ENCODE measurements around the gene ANKRD13D. TPM values are rescaled to one million over a fixed set of nuclear protein-coding genes. Genes with fewer than 3 reads are reported as not detected.

ANKRD13D gene
- total RNA-seq, 2 donors from 2014 or later, result 66.6 to 101 TPM

DNA sequence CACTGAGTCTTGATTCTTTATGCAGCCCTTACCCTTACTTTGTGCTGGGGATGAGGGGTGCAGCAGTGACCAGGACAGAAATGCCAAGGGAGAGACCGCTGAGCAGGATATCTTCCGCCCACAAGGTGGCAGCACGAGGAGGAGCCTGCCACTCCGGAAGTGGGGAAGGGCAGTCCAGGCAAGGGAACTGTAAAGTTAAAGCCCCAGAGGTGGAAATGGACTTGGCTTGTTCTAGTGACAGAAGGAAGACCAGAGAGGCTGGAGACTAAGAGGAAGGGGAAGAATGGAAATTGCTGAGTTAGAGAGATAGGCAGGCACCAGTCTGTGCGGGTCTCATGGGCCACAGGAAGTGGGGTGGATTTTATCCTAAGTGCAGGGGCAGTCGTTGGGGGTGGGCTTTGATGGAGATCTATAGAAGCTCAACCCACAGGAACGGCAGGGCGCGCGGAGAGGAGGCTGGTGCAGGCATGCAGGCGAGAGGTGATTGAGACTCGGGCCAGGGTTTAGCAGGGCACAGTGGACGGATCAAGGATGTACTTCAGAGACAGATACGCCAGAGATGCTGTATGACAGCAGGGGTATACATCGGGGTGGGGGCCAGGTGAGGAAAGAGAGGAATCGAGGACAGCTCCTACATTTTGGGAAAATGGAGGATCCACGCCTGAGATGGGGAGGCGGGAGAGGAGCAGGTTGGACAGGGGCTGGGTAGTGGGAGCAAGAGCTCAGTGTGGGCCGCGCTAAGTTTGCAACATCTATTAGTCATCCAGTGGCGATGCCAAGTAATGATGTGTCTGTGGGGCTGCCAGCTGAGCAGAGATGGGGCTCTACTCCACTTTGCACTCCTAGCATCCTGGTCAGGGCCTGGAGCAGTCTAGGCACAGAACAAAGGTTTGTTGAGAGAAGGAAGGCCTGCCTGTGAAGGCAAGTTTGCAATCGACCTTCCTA lies 26.1 kb upstream of the ANKRD13D start:
- H3K4me3 ChIP-seq, result peak overlapping the region; percentile 9
- no peaks in the 10 kb centered on the region for H3K36me3 ChIP-seq
- DNase-seq (ENCODE audit: low spot score), result peak; percentile 40
- TF ChIP-seq, protein P1, sequence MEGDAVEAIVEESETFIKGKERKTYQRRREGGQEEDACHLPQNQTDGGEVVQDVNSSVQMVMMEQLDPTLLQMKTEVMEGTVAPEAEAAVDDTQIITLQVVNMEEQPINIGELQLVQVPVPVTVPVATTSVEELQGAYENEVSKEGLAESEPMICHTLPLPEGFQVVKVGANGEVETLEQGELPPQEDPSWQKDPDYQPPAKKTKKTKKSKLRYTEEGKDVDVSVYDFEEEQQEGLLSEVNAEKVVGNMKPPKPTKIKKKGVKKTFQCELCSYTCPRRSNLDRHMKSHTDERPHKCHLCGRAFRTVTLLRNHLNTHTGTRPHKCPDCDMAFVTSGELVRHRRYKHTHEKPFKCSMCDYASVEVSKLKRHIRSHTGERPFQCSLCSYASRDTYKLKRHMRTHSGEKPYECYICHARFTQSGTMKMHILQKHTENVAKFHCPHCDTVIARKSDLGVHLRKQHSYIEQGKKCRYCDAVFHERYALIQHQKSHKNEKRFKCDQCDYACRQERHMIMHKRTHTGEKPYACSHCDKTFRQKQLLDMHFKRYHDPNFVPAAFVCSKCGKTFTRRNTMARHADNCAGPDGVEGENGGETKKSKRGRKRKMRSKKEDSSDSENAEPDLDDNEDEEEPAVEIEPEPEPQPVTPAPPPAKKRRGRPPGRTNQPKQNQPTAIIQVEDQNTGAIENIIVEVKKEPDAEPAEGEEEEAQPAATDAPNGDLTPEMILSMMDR (IDR thresholded peaks at IDR 0.05), result peak; percentile 79
- peak overlapping the region in 1 of 2 donors; percentile 43 for H3K27ac ChIP-seq
- H3K9me3 ChIP-seq, result no peaks in the 10 kb centered on the region
- ATAC-seq (ENCODE audit: insufficient number of reproducible peaks, low FRiP score, low read depth), result peak; percentile 41
- peaks cover 13 to 47% of the 10 kb centered on the region in 2 donors for H3K4me1 ChIP-seq (ENCODE audit: control insufficient read depth in 1 of 2, low read depth in 2 of 2)
- no peaks in the 10 kb centered on the region for H3K27me3 ChIP-seq (replicated peaks; ENCODE audit: insufficient read depth)

DNA sequence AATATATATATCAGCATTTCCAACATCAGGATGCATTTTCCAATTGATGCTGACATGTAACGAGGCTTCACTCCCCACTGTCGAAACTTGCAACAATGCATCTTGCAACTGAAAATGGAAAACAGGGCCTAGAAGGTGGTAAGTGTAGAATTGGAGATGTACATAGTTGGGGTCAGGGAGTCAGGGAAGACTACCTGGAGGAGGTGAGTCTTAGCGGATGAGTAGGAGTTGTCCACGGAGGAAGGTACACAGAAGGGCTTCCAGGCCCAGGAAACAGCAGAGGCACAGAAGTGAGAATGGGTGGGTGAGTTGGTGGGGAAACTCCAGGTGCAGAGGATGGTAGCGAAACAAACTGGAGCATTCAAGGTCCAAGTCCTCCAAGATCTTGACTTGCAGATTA lies 24.8 kb upstream of the ANKRD13D start:
- peaks cover 23 to 59% of the 10 kb centered on the region in 2 donors for H3K4me1 ChIP-seq (ENCODE audit: control insufficient read depth in 1 of 2, low read depth in 2 of 2)
- no peaks in the 10 kb centered on the region for H3K36me3 ChIP-seq
- ATAC-seq (ENCODE audit: insufficient number of reproducible peaks, low FRiP score, low read depth) (no peak), DNase-seq (ENCODE audit: low spot score) (no peak)
- H3K27me3 ChIP-seq (replicated peaks; ENCODE audit: insufficient read depth), result no peaks in the 10 kb centered on the region
- TF ChIP-seq, protein P1 (IDR thresholded peaks at IDR 0.05), result no peak
- H3K4me3 ChIP-seq, result no peak overlapping the region
- no peaks in the 10 kb centered on the region for H3K9me3 ChIP-seq
- H3K27ac ChIP-seq, result no peak overlapping the region

- Histone ChIP-seq H3K9me3 (no peaks in the 10 kb centered on the region), H3K4me1 (ENCODE audit: control insufficient read depth in 1 of 2, low read depth in 2 of 2) (peaks cover 31 to 67% of the 10 kb centered on the region in 2 donors), H3K36me3 (no peaks in the 10 kb centered on the region), H3K4me3 (no peak overlapping the region), H3K27me3 (replicated peaks; ENCODE audit: insufficient read depth) (no peaks in the 10 kb centered on the region), H3K27ac (peak overlapping the region; percentile 49 to 72)
- TF ChIP-seq, protein P1 (IDR thresholded peaks at IDR 0.05), result no peak
- DNase-seq (ENCODE audit: low spot score), result no peak
- no peak for ATAC-seq (ENCODE audit: insufficient number of reproducible peaks, low FRiP score, low read depth)
Measured at GRCh38 chr11:67264877-67265632, 24.0 kb upstream of the ANKRD13D start.

- peaks cover 37 to 75% of the 10 kb centered on the region in 2 donors for H3K4me1 ChIP-seq (ENCODE audit: control insufficient read depth in 1 of 2, low read depth in 2 of 2)
- no peak for DNase-seq (ENCODE audit: low spot score)
Measured at GRCh38 chr11:67265633-67266448, 23.3 kb upstream of the ANKRD13D start.

More at GRCh38 chr11:67265633-67266448, 23.3 kb upstream of the ANKRD13D start:
- ATAC-seq (ENCODE audit: insufficient number of reproducible peaks, low FRiP score, low read depth), result peak; percentile 37
- H3K4me3 ChIP-seq, result peak overlapping the region; percentile 46
- peak overlapping the region; percentile 49 to 72 for H3K27ac ChIP-seq
- no peaks in the 10 kb centered on the region for H3K9me3 ChIP-seq
- TF ChIP-seq, protein P1 (IDR thresholded peaks at IDR 0.05), result peak; percentile 73
- H3K36me3 ChIP-seq, result no peaks in the 10 kb centered on the region
- H3K27me3 ChIP-seq (replicated peaks; ENCODE audit: insufficient read depth), result no peaks in the 10 kb centered on the region

Measured in thoracic aorta (tissue), 2 donors.